GM19467 (cell line): ENCODE measurements around the gene GNAO1.
"Not testable (repeated sequence)": the region's sequence is repeated elsewhere in the genome, so short reads cannot be mapped to it uniquely, and the experiment has no call there.

Experiments
- ATAC-seq: cut with Tn5 transposase; IDR thresholded peaks from one replicate; pipeline ENCODE4 v1.9.1; 2021; ENCODE audit warnings: mild to moderate bottlenecking, moderate library complexity; ENCODE audit not compliant: unreplicated experiment

GNAO1 gene

DNA sequence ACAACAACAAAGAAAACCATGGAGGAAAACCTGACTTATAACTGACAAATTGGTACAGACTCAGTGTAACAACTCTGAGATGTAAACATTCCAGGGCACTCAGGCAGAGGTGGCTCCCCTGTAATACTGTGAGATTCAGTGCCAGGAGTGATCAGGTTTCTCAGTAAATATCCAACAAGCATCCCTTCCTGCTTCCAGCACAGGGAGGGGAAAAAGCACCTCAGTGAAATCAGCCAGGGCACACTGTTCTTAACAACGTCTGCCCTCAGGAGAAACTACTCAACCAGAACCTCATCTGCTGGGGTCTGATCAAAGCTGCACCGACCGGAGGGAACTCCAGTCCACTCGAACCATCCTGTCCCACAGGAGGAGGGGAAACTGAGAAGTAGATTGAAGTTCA is 181.7 kb downstream of the GNAO1 start:
- ATAC-seq: no peak

DNA sequence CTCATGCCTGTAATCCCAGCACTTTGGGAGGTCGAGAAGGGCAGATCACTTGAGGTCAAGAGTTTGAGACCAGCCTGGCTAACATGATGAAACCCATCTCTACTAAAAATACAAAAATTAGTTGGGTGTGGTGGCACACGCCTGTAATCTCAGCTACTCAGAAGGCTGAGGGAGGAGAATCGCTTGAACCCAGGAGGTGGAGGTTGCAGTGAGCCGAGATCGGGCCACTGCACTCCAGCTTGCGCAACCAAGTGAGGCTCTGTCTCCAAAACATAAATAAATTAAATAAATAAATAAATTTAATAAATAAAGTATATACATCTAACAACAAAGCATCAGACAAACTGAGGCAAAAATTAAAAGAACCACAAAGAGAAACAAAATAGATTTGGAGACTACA is 184.5 kb downstream of the GNAO1 start:
- not testable (repeated sequence) for ATAC-seq

DNA sequence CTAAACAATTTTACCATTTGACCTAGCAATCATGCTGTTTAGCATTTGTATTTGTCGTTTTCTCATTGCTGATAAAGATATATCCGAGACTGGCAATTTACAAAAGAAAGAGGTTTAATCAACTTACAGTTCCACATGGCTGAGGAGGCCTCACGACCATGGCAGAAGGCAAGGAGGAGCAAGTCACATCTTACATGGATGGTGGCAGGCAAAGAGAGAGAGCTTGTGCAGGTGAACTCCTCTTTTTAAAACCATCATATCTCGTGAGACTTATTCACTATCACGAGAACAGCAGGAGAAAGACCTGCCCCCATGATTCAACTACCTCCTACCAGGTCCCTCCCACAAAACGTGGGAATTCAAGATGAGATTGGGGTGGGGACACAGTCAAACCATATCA is 187.8 kb downstream of the GNAO1 start:
- ATAC-seq: not testable (repeated sequence)

DNA sequence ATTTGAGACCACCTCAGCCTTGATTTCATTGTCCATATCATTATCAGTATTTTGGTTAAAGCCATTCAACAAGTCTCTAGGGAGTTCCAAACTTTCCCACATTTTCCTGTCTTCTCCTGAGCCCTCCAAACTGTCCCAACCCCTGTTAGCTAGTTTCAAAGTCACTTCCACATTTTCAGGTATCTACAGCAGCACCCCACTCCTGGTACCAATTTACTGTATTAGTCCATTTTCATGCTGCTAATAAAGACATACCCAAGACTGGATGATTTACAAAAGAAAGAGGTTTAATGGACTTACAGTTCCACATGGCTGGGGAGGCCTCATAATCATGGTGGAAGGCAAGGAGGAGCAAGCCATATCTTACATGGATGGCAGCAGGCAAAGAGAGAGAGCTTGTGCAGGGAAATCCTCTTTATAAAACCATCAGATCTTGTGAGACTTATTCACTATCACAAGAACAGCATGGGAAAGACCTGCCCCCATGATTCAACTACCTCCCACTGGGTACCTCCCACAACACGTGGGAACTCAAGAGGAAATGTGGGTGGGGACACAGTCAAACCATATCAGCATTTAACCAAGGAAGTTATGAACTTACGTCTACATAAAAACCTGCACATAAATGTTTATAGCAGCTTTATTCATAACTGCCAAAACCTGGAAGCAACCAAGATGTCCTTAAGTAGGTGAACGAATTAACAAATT is 189.6 kb downstream of the GNAO1 start:
- not testable (repeated sequence) for ATAC-seq

DNA sequence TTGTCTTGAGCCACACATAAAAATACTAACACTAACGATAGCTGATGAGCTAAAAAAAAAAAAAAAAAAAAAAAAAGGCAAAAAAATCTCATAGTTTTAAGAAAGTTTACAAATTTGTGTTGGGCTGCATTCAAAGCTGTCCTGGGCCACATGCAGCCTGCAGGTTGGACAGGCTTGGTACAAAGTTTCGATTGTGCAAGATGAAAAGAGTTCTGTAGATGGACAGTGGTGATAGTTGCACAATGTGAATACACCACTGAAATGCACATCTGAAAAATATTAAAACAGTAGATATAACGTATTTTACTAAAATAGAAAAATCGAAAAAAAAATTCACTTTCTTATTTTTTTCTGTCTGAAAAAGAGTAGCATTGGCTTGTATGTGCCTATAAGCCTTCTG is 191.2 kb downstream of the GNAO1 start:
- no peak for ATAC-seq

DNA sequence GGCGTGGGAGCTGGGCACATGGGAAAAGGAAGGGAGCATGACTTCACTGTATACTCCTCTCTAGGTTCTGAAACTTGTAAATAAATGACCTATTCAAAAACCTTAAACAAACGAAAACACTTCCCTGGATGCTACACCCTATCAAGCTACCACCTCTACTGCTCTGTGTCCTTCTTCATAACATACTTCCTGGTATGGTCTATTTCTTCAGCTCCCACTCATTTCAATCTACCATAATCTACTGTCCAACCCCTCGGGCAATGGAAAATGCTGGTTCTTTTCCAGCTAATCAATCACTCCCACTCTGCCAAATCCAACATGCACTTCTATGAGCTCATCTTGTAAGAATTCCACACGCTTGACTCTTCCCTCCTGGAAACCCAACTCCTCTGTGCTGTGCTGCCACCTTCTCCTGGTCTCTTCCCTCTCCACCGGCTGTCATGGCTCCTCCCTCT is 191.6 kb downstream of the GNAO1 start:
- no peak for ATAC-seq

DNA sequence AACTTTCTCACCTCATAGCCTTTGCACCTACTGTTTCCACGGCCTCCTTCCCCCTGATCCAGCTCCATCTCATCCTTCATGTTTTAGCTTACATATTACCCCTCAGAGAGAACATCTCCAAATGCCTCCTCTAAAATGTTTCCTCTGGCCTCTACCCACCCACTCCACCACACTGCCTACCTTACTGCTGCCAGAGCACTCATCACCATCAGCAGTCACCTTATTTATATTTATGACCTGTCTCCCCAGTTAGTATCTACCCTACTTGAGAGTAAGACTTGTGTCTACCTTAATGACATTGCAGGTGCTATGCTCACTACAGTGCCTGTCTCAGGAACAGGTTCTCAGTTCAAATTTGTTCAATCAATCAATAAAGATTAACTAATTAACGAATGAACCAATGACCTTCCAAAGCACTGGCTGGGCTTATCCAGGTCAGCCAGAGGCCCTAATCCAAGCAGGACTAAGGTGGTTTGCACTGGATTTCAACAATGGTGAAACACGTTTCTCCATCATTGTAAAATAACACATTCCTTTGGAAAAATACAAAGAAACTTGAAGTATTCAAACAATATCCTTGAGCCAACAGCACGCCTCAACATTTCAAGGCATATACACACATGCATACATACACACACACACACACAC is 192.9 kb downstream of the GNAO1 start:
- ATAC-seq: no peak

DNA sequence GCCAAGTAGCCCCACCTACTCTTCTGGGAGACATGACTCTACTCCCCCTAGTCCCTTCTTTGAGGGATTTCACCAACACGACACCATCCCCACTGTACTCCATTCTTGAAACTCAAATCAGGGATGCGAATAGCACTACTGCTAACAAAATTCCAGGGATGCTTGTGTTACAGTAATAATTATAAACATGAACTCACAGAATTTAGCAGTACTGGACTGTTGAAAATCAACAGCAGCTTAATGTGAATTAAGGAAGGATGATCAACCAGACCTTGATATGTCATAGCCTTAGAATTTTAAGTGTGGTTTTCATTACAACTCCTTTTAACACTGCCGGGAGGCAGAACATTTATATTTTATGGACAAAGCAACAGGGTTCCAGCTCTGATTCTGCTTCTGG is 196.1 kb downstream of the GNAO1 start:
- no peak for ATAC-seq

DNA sequence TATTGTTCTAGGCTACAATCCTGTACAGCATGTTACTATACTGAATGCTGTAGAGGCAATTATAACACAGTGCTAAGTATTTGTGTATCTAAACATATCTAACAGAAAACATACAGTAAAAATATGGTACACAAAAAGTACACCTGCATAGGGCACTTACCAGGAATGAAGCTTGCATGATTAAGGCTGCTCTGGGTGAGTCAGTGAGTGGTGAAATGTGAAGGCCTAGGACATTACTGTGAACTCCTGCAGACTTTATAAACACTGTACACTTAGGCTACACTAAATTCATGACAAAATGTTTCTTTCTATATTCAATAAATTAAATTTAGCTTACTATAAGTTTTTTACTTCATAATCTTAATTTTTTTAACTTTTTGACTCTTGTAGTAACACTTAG is 196.9 kb downstream of the GNAO1 start:
- no peak for ATAC-seq

DNA sequence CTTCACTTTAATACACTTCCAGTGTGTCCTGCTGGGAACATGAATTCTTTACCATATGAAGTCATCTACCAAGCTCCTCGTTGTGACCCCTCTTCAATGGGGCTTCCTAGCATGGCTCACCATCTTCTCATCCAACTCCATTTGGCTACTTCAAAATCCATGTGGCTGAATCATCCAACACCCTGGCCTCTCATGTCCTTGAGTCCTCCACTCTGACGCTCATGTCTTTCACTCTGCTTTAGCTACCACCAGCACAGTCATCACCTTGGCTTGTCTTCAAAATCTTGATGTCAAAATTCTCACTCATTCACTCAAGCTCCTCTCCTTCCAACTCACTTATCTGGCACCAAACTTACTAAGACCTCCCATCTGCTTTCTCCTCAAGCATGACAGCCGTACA is 198.3 kb downstream of the GNAO1 start:
- no peak for ATAC-seq

DNA sequence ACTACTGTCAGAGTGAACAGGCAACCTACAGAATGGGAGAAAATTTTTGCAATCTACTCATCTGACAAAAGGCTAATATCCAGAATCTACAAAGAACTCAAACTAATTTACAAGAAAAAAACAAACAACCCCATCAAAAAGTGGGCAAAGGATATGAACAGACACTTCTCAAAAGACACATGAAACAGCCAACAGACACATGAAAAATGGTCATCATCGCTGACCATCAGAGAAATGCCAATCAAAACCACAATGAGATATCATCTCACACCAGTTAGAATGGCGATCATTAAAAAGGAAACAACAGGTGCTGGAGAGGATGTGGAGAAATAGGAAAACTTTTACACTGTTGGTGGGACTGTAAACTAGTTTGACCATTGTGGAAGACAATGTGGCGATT is 205.4 kb downstream of the GNAO1 start:
- ATAC-seq: not testable (repeated sequence)

DNA sequence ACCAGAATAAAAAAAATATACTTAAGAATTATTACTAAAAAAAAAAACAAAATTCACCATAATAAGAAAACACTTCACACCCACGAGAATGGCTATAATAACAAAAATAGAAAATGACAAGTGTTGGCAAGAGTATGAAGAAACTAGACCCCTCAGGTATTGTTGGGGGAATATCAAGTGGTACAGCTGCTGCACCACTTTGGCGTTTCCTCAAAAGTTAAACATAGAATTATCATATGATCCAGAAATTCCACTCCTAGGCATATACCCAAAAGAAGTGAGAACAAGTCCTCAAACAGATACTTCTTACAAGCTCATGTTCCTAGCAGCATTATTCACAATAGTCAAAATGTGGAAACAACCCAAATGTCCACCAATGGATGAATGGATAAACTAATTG is 207.8 kb downstream of the GNAO1 start:
- ATAC-seq: no peak

DNA sequence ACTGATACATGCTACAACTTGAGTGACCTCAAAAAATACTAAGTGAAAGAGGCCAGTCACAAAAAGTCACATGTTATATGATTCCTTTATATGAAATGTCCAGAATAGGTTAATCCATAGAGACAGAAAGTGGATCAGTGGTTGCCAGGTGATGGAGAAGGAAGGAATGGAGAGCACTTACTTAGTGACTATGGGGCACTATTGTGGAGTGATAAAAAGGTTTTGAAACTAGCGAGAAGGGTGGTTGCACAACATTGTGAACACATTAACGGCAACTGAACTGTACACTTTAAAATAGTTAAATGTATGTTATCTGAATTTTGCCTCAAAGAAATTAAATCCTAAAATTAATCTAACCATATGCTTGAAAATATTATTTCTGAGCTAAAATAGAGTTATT is 208.2 kb downstream of the GNAO1 start:
- no peak for ATAC-seq

DNA sequence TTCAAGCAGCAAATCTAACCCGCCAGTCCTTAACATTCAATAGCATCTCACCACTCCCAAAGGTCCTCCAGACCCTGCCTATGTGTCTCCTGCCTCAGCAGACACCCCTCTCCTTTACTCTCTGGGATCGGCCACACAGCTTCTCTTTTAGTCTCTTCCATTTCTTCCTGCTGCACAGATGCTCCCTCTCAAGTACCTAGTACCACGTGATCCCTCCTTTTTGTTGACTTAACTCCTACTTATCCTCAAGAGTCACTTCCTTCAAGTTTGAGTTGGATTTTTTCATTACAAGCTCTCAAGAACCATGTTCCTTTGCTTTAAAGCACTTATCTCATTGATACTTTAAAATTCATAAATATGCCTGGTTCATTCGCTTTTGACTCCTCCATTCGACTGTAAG is 209.2 kb downstream of the GNAO1 start:
- ATAC-seq: no peak

DNA sequence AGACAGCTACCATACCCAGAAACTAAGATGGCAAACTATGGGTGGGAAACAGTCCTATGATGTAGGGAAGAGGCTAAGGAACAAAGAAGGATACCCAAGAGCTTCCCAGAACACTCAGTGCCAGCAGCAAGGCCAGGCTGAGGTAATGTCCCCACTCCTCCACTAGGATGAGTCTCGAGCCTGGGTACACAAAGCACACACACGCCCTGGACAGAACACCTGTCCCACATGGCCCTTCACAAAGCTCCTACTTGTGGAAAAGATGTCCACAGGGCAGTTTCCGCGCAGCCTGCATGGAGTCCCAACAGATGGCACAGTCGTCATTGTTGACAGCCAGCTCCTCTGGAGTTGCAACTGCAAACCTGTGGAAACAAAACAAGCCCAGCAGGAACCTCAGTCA is 210.2 kb downstream of the GNAO1 start:
- ATAC-seq: no peak

DNA sequence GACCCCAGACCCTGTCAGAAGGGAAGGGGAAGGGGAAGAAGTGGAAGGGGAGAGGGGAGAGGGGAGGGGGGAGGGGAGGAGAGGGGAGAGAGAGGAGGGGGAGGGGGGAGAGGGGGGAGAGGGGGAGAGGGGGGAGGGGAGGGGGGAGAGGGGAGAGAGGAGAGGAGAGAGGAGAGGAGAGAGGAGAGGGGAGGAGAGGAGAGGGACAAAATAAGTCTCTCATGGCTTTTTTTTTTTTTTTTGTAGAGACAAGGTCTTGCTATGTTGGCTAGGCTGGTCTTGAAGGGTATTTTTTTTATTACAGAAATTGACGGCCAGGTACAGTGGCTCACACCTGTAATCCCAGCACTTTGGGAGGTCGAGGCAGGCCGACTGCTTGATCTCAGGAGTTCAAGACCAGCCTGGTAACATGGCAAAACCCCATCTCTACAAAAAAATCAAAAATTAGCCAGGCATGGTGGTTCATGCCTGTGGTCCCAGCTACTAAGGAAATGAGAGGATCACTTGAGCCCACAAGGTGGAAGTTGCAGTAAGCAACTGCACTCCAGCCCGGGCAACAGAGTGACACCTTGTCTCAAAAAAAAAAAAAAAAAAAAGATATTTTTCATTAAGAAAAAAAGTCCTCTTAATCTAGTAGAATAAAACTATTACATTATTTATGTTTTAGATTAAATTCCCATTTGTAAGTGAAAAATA is 214.8 kb downstream of the GNAO1 start:
- ATAC-seq: no peak
